Measurements from ENCODE around the gene IPP. TPM values are rescaled to one million over a fixed set of nuclear protein-coding genes. Genes with fewer than 3 reads are reported as not detected.

Gene IPP
- total RNA-seq, 1 donor from 2014 or later, result 6.7 TPM

DNA sequence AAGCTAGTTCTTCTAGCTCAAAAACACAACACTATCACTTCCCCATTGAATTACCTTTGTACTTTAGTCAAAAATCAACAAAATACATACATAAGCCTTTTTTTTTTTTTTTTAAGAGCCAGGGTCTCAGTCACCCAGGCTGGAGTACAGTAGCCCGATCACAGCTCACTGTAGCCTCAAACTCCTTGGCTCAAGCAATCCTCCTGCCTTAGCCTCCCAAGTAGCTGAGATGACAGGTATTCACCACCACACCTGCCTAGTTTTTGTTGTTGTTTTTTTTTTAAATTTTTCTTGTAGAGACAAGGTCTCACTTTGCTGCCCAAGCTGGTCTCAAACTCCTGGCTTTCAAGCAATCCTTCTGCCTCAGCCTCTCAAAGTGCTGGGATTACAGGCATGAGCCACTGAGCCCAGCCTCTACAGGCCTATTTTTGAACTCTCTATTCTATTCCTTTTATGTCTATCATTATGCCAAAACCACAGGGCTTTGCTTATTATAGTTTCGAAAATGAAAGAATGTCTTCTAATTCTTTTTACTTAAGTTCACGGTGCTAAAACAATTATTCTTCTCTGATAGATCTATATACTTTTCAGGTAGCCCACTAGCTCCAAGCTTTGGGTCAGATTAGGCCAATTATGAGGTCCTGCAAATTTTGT lies 93.8 kb downstream of the IPP start:
- TF ChIP-seq, protein P1, sequence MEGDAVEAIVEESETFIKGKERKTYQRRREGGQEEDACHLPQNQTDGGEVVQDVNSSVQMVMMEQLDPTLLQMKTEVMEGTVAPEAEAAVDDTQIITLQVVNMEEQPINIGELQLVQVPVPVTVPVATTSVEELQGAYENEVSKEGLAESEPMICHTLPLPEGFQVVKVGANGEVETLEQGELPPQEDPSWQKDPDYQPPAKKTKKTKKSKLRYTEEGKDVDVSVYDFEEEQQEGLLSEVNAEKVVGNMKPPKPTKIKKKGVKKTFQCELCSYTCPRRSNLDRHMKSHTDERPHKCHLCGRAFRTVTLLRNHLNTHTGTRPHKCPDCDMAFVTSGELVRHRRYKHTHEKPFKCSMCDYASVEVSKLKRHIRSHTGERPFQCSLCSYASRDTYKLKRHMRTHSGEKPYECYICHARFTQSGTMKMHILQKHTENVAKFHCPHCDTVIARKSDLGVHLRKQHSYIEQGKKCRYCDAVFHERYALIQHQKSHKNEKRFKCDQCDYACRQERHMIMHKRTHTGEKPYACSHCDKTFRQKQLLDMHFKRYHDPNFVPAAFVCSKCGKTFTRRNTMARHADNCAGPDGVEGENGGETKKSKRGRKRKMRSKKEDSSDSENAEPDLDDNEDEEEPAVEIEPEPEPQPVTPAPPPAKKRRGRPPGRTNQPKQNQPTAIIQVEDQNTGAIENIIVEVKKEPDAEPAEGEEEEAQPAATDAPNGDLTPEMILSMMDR (IDR thresholded peaks at IDR 0.05; ENCODE audit: insufficient read depth, low read length, poor library complexity, severe bottlenecking), result no peak
- no peak for DNase-seq (ENCODE audit: low read depth)
- no peaks in the 10 kb centered on the region for H3K27me3 ChIP-seq (ENCODE audit: control insufficient read depth, insufficient read depth, low read length)
- peaks cover 1% of the 10 kb centered on the region for H3K36me3 ChIP-seq (ENCODE audit: control insufficient read depth, insufficient read depth, low read length)
- H3K4me3 ChIP-seq (ENCODE audit: low read depth, low read length), result no peak overlapping the region

DNA sequence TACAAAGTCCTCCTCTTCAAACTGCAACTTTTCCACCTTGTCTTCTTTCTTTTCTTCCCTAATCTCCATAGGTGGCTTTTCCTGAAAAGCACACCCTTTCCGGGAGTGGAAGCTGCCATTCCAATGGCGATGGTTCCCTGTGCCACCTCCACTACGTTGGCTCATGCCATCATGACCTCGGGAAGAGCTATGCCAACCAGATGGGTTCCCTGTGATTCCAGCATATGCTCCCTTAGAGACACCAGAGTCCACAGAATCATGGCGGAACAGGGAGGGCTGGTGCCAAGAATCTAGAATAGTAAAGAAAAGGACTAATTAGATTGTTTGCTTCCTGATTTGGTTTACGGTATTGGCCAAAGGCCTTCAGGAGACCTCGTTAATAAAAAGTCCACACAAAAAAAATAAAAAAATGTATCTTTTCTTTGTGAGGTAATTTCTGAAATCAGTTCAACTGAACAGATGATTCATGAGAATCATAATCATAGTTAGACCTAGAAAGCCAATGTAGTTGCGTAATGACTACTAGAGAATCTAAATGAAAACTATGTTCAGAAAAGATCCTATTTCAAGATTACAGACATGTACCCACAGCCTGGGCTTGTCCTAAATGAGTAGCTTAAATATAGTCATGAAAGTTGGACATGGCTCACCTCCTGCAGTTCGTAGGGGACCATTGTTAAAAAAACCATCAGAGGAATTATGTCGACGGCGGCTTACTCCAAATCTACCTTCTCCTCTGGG lies 95.7 kb downstream of the IPP start:
- Histone ChIP-seq H3K27me3 (ENCODE audit: control insufficient read depth, insufficient read depth, low read length) (no peaks in the 10 kb centered on the region), H3K4me3 (ENCODE audit: low read depth, low read length) (no peak overlapping the region), H3K36me3 (ENCODE audit: control insufficient read depth, insufficient read depth, low read length) (peaks cover 5% of the 10 kb centered on the region)
- DNase-seq (ENCODE audit: low read depth), result no peak
- TF ChIP-seq, protein P1 (IDR thresholded peaks at IDR 0.05; ENCODE audit: insufficient read depth, low read length, poor library complexity, severe bottlenecking), result no peak

Other genes with a start within 250 kb of the IPP start
- 242 and 298 TPM in 2 replicates for gene PRDX1, start 228.8 kb downstream of the IPP start, total RNA-seq
- gene AKR1A1, start 199.8 kb downstream of the IPP start, total RNA-seq, result 137 and 158 TPM in 2 replicates
- 41.8 and 45.3 TPM in 2 replicates for gene NASP, start 166.6 kb downstream of the IPP start, total RNA-seq
- 0.33 and 1.3 TPM in 2 replicates for gene CCDC17, start 126.6 kb downstream of the IPP start, total RNA-seq
- 101 and 112 TPM in 2 replicates for gene GPBP1L1, start 64.1 kb downstream of the IPP start, total RNA-seq
- 41.2 and 48.0 TPM in 2 replicates for gene TMEM69, start 62.5 kb downstream of the IPP start, total RNA-seq
- 26.6 and 30.7 TPM in 2 replicates for gene MAST2, start 53.0 kb upstream of the IPP start, total RNA-seq